GM20000 (cell line): ENCODE measurements around the gene TADA2A.

Experiments used
- DNase-seq: peaks from one replicate; pipeline ENCODE4 v3.0.0; 2012; ENCODE audit warnings: low spot score
- CTCF ChIP-seq: IDR thresholded peaks from 2 replicates; pipeline ENCODE4 v1.5.1; 2012; ENCODE audit warnings: mild to moderate bottlenecking, control low read depth; ENCODE audit errors: extremely low read depth, missing control alignments

The TADA2A gene

GRCh38 chr17:37489197-37490001, 82.7 kb downstream of the TADA2A start, which contains the start of gene DUSP14:
Gene DUSP14 (plus strand): TSS chr17:37489891. CDS start chr17:37512273, 22,382 bp downstream.
- peak; percentile 99 for DNase-seq
- TF ChIP-seq CTCF, result no peak

- TF ChIP-seq CTCF, result peak; percentile 48
- DNase-seq, result peak; percentile 83
Observed at GRCh38 chr17:37490022-37490587, 83.4 kb downstream of the TADA2A start.

GRCh38 chr17:37490638-37491614, 84.2 kb downstream of the TADA2A start:
- peak; percentile 41 for DNase-seq
- TF ChIP-seq CTCF, result no peak

GRCh38 chr17:37492167-37492566, 85.5 kb downstream of the TADA2A start:
- DNase-seq, result no peak
- no peak for TF ChIP-seq CTCF

GRCh38 chr17:37493249-37494027, 86.8 kb downstream of the TADA2A start:
- no peak for TF ChIP-seq CTCF
- no peak for DNase-seq

GRCh38 chr17:37494401-37494831, 87.7 kb downstream of the TADA2A start:
- no peak for TF ChIP-seq CTCF

More at GRCh38 chr17:37494401-37494831, 87.7 kb downstream of the TADA2A start:
- DNase-seq, result no peak
